Measurements from ENCODE around the gene DNAJA3.

DNA sequence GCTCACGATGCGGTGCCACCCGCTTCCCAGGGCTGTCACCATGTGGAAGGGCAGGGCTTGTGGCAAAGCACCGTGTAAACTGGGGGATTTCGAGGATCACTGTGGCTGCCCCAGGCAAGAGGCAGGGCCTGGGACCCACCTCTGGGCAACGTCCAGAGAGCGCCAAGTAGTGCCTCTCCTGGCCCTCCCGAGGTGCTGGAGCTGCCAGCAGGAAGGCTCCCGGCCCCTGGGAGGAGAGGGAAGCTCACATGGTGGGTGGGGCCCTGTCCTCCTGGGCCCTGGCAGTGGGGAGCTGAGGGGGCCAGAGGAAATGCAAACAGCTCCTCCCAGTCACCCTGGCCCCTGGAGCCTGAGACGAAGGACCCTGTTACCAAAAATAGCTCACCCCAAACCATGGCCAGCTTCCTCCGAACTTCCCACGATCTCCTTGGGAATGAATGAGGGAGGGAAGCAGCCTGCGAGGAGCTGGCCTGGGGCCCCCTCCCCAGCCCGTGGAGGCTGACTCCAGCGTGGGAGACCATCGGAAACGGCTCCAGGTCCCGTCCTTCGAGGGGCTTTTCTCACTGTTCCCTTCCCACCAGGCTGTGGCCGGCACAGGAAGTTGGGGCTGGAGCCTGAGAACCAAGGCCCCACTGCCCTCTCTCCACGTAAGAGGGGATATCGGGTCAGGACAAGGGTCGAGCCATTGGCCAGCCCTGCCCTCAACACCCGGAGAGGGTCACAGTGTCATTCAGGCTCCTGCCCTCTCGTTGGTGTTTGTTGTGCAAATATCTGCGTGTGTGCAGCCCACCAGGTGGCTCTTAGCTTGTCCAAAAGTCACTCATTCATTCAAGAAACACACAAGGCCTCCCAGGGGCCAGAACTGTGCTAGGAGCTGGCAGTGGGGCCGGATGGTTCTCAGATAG is 36.4 kb upstream of the DNAJA3 start:
- TF ChIP-seq POLR2A (IDR thresholded peaks at IDR 0.05; ENCODE audit: low read length) (no peak), GATA1 (IDR thresholded peaks at IDR 0.05; ENCODE audit: low read depth, low read length) (no peak)

Data from erythroblast (primary cell).